AG09309 (cell line): ENCODE measurements around the gene TMEM94.

Experiments used
- DNase-seq: peaks from one replicate; pipeline ENCODE4 v3.0.0-alpha.2; 2010; ENCODE audit warnings: low read depth
- H3K4me3 ChIP-seq: 2 replicates; pipeline ENCODE4 v1.5.1; 2011; ENCODE audit warnings: mild to moderate bottlenecking, low read depth, low read length, moderate library complexity; ENCODE audit not compliant: control insufficient read depth
- CTCF ChIP-seq: IDR thresholded peaks from 2 replicates; pipeline ENCODE4 v1.5.1; 2011; ENCODE audit warnings: mild to moderate bottlenecking, low read depth, low read length, inconsistent platforms; ENCODE audit not compliant: insufficient read depth, control insufficient read depth; ENCODE audit errors: missing control alignments

The TMEM94 gene

DNA sequence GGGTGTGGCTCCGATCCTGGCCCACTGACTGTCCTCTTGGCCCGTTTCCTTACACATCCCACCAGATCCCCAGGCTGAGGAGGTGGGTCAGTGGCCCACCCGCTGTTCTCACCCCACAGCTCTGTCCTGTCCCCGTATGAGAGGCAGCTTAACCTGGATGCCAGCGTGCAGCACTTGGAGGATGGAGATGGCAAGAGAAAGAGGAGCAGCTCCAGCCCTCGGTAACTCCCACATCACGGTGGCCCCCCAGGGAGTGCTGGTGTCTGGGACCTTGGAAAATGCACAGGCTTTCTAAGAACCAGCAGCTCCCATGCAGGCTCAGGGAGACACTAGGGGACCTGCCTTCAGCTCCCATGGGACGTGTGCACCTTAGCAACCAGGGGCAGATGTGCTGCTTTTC is 64.9 kb downstream of the TMEM94 start:
- DNase-seq = no peak
- no peak for TF ChIP-seq CTCF
- no peak overlapping the region for H3K4me3 ChIP-seq

- TF ChIP-seq CTCF = no peak
- no peak overlapping the region for H3K4me3 ChIP-seq
- no peak for DNase-seq
Observed at GRCh38 chr17:75521951-75522727, 65.7 kb downstream of the TMEM94 start.

GRCh38 chr17:75523647-75524046 is 67.2 kb downstream of the TMEM94 start:
- H3K4me3 ChIP-seq = no peak overlapping the region
- TF ChIP-seq CTCF = no peak
- no peak for DNase-seq

DNA sequence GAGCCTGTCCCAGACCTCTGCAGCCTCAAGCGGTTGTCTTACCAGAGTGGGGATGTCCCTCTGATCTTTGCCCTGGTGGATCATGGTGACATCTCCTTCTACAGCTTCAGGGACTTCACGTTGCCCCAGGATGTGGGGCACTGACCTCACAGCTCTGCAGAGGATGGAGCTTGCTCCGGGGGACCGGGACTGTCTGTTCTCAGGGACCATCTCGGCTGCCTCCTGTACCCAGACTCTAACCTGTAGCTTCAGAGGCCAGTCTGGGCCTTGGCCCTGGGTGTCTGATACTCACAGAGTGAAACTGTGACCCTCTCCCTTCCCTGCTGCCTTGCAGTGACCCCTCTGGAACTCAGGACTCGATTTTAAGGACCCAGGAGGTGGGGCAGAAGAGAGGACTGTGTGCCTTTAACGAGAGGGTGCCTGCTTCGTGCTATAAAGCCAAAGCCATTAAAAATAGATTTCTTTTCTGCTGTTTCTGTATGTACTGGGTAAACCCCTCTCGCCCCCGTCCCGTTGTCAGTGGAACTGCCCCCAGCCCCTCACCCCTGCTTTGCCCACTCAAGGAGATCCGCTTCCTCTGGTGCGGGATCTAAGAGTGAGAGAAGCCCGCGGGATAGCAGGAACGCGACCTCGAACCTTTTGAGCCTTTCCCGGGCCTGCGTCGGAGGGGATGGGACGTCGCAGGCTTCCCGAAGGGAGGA is 68.0 kb downstream of the TMEM94 start:
- no peak for DNase-seq
- H3K4me3 ChIP-seq = no peak overlapping the region
- no peak for TF ChIP-seq CTCF

GRCh38 chr17:75524970-75525805 is 68.8 kb downstream of the TMEM94 start, which contains the start of gene LLGL2:
LLGL2 (plus strand) TSS chr17:75525697; CDS start chr17:75543427, 17,730 bp downstream.
- peak within 1 kb of the TSS; percentile 39 for H3K4me3 ChIP-seq
- TF ChIP-seq CTCF = no peak
- no peak for DNase-seq

- H3K4me3 ChIP-seq = peak overlapping the region; percentile 8
- TF ChIP-seq CTCF = no peak
- DNase-seq = no peak
Observed at GRCh38 chr17:75525806-75526554, 69.5 kb downstream of the TMEM94 start.
